Fibroblast of skin of right biceps (primary cell): Measurements from ENCODE around the gene TSPAN10.

Experiments used
- DNase-seq: peaks from one replicate; pipeline ENCODE4 v3.0.0-alpha.2; 2013

Gene TSPAN10

DNA sequence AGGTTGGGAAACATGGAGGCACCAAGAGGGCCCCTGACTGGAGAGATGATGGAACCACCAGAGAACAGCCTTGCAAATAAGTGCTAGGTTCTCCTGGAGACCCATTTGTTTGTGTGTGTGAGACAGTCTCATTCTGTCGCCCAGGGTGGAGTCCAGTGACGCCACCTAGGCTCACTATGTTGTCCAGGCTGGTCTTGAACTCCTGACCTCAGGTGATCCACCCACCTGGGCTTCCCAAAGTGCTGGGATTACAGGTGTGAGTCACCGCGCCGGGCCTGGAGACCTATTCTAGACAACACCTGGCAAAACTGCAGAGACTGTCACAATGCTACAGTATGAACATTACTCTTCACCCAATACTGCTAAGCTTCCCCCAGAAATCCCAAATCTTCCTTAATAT is 1.6 kb upstream of the TSPAN10 start:
- no peak for DNase-seq

DNA sequence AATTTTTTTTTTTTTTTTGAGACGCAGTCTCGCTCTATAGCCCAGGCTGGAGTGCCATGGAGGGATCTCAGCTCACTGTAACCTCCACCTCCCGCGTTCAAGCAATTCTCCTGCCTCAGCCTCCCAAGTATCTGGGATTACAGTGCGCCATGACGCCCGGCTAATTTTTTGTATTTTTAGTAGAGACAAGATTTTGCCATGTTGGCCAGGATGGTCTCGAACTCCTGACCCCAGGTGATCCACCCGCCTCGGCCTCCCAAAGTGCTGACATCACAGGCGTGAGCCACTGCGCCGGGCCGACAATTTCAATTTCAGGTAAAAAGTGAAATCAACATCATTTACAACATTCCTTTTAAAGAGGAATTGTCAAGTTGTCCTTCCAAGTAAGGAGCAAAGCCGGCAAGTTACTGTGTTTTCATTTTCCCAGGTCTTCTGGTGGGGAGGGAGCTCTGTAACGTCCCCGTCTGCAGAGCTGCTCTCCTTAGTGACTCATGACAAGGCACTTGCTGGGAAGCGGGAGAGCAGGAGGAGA is 957 bp upstream of the TSPAN10 start:
- peak; percentile 58 for DNase-seq

DNA sequence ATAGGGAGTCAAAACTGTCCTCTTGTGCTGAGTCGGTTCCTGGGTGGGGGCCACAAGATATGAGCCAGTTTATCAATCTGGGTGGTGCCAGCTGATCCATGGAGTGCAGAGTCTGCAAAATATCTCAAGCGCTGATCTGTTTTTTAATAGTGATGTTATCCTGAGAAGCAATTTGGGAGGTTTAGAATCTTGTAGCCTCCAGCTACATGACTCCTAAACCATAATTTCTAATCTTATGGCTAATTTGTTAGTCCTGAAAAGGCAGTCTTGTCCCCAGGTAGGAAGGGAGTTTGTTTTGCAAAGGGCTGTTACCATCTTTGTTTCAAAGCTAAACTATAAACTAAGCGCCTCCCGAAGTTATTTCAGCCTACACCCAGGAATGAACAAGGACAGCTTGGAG is 1.7 kb downstream of the TSPAN10 start:
- DNase-seq = no peak

- no peak for DNase-seq
Measured at GRCh38 chr17:81640011-81640410, 3.0 kb downstream of the TSPAN10 start.

DNA sequence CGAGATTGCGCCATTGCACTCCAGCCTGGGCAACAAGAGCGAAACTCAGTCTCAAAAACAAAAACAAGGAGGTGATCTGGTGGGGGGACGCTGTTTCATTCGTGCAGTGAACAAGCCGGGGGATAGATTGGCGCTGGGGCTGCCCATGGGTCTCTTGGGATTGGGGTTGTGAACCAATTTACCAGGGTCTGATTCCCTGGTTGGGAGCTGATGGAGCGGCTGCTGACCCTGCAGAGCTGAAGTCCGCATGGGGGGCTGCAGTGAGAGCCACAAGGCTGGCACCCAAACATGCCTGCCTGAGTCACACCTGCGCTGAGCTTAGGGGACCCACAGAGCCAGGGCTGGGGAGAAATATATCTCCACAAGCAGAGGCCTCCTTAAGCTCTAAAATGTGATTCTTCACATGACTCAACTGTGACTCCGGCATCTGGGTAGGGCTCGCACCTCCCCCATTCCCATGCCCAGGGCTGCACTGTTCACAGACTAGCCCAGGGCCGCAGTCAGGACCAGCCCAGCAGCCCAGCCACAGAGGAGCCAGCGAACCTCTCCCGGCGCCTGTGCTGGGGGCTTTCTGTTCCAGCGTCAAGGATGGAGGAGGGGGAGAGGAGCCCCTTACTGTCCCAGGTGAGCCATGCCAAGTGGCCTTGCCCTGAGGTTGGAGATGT is 5.0 kb downstream of the TSPAN10 start:
- peak; percentile 78 for DNase-seq

- DNase-seq = no peak
Measured at GRCh38 chr17:81644496-81644895, 7.5 kb downstream of the TSPAN10 start.

DNA sequence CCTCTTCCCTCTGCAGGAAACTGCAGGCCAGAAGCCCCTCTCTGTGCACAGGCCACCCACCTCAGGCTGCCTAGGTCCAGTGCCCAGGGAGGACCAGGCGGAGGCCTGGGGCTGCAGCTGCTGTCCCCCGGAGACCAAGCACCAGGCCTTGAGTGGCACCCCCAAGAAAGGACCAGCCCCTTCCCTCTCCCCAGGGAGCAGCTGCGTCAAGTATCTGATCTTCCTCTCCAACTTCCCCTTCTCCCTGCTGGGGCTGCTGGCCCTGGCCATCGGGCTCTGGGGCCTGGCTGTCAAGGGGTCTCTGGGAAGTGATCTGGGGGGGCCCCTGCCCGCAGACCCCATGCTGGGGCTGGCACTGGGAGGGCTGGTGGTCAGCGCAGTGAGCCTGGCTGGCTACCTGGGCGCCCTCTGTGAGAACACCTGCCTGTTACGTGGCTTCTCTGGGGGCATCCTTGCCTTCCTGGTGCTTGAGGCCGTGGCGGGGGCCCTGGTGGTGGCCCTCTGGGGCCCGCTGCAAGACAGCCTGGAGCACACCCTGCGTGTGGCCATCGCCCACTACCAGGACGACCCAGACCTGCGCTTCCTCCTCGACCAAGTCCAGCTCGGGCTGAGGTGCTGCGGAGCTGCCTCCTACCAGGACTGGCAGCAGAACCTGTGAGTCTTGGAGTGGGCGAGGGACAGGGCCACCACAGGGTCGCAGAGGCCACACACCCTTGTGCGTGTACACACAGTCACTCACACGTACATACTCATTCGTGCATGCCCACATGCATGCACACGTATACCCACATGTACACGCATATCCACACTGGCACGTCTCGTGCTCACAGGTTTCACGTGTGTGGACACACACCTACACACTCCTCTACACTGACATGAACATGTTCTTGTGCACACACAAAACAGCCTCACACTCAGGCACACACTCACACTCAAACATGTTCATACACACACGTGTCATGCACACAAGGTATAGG is 8.3 kb downstream of the TSPAN10 start:
- DNase-seq = no peak

DNA sequence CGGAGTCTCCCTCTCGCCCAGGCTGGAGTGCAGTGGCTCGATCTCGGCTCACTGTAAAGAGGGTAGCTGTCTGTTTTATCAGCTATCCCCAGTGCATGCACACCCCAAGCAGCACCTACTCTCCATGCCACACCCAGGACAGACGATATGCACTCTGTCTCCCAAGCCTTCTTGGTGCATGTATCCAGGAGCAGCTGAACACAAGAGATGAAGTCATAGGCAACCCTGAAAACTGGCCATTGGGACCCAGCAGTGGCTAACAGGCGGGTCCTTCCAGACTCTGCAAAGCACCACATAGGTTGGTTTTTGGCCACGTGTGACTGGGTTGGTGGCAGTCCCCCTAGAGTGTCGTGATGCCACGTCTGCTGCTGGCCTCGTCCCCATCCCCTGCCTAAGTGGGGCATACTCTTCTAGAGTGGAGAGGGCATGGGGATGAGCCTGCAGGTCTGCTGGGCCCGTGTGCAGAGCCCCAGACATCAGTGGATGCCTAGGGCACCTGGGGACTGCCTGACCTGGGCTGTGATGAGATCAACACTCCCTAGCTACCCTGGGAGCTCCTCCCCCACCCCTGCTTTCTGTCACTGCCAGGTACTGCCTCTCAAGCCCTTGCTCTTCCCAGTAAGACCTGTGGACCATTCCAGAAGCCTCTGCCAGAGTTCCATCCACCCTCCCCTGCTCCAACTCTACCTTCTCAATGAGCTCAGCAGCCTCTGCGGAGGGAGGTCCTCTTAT is 10.0 kb downstream of the TSPAN10 start:
- DNase-seq = no peak

DNA sequence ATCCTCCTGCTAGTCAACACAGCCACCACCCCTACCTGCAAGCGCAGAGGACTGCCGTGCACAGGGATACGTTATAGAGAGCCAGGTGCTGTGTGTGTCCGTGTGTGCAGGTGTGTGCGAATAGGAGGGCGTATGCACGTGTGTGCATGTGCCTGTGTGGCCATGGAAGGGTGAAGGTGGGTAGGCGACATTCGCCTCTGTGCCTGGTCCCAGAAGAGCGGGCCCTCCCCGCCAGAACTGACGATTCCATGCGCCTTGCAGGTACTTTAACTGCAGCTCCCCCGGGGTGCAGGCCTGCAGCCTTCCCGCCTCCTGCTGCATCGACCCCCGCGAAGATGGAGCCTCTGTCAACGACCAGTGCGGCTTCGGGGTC is 10.6 kb downstream of the TSPAN10 start:
- no peak for DNase-seq

DNA sequence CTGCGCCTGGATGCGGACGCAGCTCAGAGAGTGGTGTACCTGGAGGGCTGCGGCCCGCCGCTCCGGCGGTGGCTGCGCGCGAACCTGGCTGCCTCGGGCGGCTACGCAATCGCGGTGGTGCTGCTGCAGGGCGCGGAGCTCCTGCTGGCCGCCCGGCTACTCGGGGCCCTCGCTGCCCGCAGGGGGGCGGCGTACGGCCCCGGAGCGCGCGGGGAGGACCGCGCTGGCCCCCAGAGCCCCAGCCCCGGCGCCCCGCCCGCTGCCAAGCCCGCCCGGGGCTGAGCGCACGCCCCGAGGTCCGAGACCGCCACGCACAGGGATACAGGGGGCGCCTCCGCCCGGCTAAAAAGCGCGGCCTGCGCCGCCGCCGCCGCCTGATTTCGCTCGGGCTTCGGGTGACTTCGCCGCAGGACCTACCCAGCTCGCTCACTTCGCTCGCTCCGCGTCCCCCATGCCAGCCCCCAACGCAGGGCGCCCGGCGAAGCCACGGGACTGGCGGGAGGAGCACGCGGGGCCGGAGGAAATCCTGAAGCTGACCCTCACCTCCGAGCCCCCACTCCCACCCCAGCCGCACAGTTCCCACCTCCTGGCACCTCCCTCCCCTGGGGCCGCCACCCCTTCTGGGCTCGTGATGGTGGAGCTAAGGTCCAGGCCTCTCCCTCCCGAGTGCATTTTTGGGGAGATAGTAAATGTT is 11.2 kb downstream of the TSPAN10 start:
- no peak for DNase-seq

DNA sequence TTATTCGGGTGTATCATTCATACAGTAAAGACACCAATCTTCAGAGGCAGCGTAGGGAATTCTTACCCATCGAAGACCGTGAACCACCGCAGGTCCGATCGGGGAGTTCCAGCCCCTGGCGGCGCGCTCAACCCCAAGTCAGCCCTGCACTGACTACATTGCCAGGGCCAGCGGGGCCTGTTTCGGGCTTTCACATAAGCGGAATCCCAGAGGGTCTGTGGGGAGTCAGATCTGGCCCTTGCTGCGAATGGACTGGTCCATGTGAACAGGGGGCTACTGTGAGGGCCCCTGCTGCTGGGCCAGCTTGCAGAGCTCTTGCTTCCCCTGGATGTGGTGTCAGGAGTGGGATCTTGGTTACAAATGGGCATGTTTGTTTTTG is 11.7 kb downstream of the TSPAN10 start:
- DNase-seq = no peak

GRCh38 chr17:81650951-81651350 is 14.0 kb downstream of the TSPAN10 start:
- no peak for DNase-seq

DNA sequence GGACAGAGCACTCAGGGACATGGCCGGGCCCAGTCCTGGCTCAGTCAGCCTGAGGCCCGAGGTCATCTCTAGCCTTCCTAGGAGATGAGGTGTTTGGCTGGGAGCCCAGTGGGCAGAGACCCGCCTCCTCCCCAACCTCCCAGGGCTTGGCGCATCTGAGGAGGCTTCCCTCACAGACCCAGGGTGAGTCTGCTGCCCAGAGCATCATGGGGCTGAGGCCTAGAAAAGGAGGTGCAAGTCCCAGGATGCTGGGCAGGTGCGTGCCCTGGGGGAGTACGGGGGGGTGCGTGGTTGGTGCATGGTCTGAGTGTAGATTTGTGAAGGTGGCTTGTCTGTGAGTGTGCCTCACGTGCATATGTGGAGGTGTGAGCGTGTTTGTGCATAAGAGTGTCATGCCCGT is 14.7 kb downstream of the TSPAN10 start:
- peak; percentile 81 for DNase-seq

DNA sequence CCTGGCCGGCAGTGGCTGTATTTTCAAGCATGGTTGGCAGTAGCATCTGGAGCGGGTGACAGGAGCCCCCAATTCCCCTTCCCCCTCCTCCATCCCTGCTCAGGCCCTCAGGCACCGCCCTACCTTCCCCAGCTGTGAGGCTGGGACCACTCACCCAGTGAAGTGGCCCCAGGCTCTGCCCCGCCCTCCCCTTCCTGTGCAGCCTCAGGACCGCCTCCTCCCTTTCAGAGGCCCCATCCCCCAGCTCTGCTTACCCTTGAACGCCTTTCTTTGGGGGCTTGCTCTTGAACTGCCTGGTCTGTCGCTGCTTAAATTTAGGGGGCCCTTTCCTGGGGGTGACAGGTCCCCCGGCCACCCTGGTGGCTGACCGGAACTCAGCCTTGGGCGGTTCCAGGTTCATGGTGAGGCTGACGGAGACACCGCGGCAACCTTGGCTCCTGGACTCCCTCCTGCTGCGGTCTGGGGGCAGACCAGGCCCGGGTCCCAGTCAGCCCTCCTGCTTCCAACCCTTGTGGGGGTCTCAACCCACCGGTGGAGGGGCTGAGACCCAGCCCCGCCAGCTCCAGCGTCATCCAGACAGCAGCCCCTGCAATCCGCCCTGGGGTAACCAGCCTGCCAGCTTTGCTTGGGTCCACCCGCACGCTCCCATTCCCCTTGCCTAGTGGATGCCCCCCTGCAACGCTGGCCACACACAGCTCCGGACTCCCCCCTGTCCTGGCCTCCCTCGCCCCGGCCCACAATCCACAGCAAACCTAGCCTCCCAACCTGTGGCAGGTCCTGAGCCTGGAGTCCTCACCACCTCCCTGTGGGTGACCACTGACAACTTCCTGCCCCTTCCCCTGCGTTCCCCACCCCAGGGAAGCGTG is 16.1 kb downstream of the TSPAN10 start:
- no peak for DNase-seq

GRCh38 chr17:81655378-81656117 is 18.6 kb downstream of the TSPAN10 start:
- DNase-seq = no peak

DNA sequence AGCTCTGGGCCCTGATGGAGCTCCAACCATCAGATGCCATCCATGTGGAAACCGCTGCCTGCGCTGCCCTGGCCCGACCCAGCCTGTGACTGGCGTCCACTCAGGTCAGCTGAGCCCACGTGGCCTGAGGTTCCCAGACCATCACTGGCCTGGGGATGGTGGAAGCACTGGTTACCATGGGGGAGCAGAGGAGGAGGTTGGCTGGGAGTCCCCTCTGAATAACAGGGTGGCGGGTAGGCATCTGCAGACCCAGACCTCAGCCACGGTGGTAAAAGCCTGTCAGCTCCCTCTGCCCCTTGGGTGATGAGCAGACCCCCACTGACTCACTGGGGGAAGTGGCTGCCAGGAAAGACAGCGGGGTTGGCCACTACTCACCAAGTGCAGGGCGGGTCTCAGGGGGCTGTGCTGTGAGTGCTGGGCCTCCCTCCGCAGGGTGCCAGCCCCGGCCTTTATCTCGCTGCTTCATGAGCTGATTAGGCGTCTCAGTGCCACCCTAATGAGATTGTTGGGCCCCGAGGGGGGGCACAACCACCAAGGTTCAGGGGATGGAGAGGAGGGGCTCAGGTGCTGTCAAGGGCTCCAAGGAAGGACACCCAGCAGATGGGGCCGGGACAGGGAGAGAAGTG is 19.2 kb downstream of the TSPAN10 start, which contains the start of gene PDE6G:
TSS of gene PDE6G (minus strand) at position 425 of the 626 bp plus-strand sequence. CDS start 3,237 bp downstream, outside the sequence.
- DNase-seq = no peak

DNA sequence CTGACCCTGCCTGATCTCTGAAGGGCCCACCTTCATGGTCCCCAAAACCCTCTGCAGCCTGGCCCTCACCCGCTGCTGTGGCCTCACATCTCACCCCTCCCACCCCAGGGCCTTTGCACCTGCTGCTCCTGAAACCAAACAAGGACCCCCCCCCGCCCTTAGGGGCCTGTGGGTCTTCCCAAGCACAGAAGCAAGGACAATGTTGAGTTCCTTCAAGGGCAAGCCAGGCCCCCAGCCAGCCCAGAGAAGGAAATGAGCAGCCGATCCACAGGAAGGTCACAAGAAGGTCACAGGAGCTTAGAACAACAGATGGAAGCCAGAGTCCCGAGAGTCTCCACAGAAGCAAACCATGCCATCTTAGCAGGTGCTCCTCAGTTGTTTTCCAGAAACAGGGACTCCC is 19.8 kb downstream of the TSPAN10 start:
- DNase-seq = no peak

DNA sequence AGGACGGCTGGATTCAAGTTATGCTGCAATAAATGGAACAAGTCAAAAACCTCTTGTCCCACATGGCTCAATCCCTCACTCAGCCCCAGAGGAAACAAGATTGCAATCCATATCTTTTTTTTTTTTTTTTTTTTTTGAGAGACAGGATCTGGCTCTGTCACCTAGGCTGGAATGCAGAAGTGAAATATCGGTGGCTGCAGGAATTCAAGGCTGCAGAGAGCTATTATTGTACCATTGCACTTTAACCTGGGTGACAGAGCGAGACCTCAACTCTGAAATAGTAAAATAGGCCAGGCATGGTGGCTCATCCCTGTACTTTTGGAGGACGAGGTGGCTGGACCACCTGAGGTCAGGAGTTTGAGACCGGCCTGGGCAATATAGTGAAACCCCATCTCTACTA is 22.0 kb downstream of the TSPAN10 start:
- no peak for DNase-seq

DNA sequence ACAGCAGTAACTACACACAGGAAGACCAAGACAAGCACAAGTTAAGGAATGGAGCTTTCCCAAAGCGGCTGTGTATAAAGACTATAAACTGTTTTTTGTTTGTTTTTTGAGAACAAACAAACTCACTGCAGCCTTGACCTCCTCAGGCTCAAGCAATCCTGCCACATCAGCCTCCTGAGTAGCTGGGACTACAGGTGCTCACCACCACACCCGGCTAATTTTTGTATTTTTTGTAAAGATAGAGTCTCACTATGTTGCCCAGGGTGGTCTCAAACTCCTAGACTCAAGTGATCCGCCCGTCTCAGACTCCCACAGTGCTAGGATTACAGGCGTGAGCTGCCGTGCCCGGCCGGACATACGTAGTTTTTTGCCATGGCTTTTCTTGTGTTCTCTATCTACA is 23.4 kb downstream of the TSPAN10 start:
- no peak for DNase-seq

GRCh38 chr17:81662002-81662401 is 25.0 kb downstream of the TSPAN10 start:
- no peak for DNase-seq
